Measurements from ENCODE around the gene HNF1A. TPM values are rescaled to one million over a fixed set of nuclear protein-coding genes. Genes with fewer than 3 reads are reported as not detected.

Gene HNF1A
- total RNA-seq, 2 donors from 2014 or later, result 0.24 to 0.42 TPM

DNA sequence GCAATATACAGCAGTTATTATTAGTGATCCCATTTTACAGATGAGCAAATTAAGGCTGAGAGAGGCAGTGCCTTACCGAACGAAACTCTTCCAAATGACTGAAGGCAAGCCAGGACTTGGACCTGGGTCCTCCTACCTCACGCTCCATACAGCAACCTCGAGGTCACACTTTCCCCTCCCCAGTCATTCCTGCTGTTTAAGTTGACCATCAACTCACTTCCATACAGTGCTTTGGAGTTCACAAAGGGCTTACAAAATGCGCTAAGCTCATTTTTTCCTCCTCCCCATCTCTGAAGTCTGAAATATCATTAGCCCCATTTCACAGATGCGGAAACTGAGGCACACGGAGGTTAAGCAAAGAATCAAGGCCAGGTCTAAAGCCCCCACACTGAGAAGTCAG, 4.3 kb downstream of the HNF1A start:
- H3K4me1 ChIP-seq (ENCODE audit: control insufficient read depth, insufficient read depth, low read length), result no peaks in the 10 kb centered on the region
- Mint-ChIP-seq H3K36me3 (ENCODE audit: low read depth) (no peaks in the 10 kb centered on the region), H3K4me1 (peaks cover 33% of the 10 kb centered on the region), H3K27me3 (ENCODE audit: insufficient read depth) (no peaks in the 10 kb centered on the region), H3K4me3 (no peak overlapping the region), H3K27ac (no peak overlapping the region), H3K9me3 (no peaks in the 10 kb centered on the region)
- H3K4me3 ChIP-seq (ENCODE audit: low read length), result no peak overlapping the region
- H3K27ac ChIP-seq (ENCODE audit: low read depth, low read length), result no peak overlapping the region
- TF ChIP-seq CTCF (conservative IDR thresholded peaks at IDR 0.05), result no peak
- H3K27me3 ChIP-seq (ENCODE audit: control insufficient read depth, insufficient read depth, low read length, poor library complexity, severe bottlenecking), result no peaks in the 10 kb centered on the region
- no peaks in the 10 kb centered on the region for H3K9me3 ChIP-seq (ENCODE audit: control insufficient read depth, low read length)
- 84 to 91% methylated on average over 5 to 7 of the region's 7 CpGs for WGBS, 2 experiments (ENCODE audit: insufficient coverage in 1 of 2, insufficient read length in 1 of 2)
- DNase-seq, result no peak
- no peak overlapping the region for H3K9ac ChIP-seq (ENCODE audit: extremely low read depth, low read length, poor library complexity, severe bottlenecking)
- no peaks in the 10 kb centered on the region for H3K36me3 ChIP-seq (ENCODE audit: control insufficient read depth, insufficient read depth, low read length)

DNA sequence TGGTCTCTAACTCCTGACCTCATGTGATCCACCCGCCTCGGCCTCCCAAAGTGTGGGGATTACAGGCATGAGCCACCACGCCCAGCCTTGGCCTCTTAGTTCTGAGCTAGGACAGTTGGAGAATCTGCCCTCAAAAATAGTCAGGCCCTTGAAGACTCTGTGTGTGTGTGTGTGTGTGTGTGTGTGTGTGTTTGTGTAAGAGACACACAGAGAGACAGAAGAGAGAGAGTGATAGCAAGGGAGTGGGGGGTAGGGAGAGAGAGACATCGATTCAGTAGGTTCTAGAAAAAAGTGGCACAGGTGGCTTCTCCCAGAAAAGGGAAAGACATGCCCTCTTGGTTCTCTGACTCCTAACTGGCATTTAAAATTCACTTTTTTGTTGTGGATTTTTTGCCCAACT, 5.4 kb downstream of the HNF1A start:
- no peak overlapping the region for H3K4me3 ChIP-seq (ENCODE audit: low read length)
- TF ChIP-seq CTCF (conservative IDR thresholded peaks at IDR 0.05), result no peak
- Mint-ChIP-seq H3K27me3 (ENCODE audit: insufficient read depth) (no peaks in the 10 kb centered on the region), H3K4me1 (peaks cover 33% of the 10 kb centered on the region), H3K4me3 (peak overlapping the region; percentile 22), H3K27ac (peak overlapping the region; percentile 84), H3K9me3 (no peaks in the 10 kb centered on the region), H3K36me3 (ENCODE audit: low read depth) (no peaks in the 10 kb centered on the region)
- H3K4me1 ChIP-seq (ENCODE audit: control insufficient read depth, insufficient read depth, low read length), result no peaks in the 10 kb centered on the region
- H3K27ac ChIP-seq (ENCODE audit: low read depth, low read length), result peak overlapping the region; percentile 19
- no peak overlapping the region for H3K9ac ChIP-seq (ENCODE audit: extremely low read depth, low read length, poor library complexity, severe bottlenecking)
- H3K9me3 ChIP-seq (ENCODE audit: control insufficient read depth, low read length), result no peaks in the 10 kb centered on the region
- no peaks in the 10 kb centered on the region for H3K36me3 ChIP-seq (ENCODE audit: control insufficient read depth, insufficient read depth, low read length)
- 84 to 94% methylated on average over 4 of the region's 4 CpGs for whole genome bisulfite sequencing, 2 experiments (ENCODE audit: insufficient coverage in 1 of 2, insufficient read length in 1 of 2)
- DNase-seq, result no peak
- H3K27me3 ChIP-seq (ENCODE audit: control insufficient read depth, insufficient read depth, low read length, poor library complexity, severe bottlenecking), result no peaks in the 10 kb centered on the region

DNA sequence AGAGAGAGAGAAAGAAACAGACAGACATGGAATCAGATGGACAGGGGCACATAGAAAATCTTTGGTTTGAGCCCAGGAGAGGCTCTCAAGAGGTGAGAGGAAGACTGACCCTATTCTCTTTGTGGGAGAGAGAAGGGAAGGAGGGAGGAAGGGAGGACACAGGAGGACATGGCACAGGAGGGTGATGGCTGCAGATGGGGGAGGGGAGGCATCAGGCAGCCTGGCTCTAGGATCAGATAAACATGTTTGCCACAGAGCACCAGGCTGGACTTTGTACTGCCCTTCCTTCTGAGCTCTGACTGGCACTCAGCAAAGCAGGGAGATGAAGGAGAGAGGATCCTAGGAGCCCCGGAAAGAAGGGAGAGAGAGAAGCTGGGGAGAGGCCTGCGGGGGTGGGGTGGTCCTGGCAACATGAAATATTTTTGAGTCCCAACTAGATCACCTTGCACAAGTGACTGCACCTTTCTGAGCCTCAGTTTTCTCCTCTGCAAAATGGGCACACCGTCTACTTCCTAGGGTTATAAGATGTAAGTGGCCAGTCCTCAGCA, 6.1 kb downstream of the HNF1A start:
- no peak overlapping the region for H3K4me3 ChIP-seq (ENCODE audit: low read length)
- Mint-ChIP-seq H3K4me3 (peak overlapping the region; percentile 22), H3K36me3 (ENCODE audit: low read depth) (no peaks in the 10 kb centered on the region), H3K9me3 (no peaks in the 10 kb centered on the region), H3K27ac (peak overlapping the region; percentile 84), H3K4me1 (peaks cover 33% of the 10 kb centered on the region), H3K27me3 (ENCODE audit: insufficient read depth) (no peaks in the 10 kb centered on the region)
- H3K27ac ChIP-seq (ENCODE audit: low read depth, low read length), result peak overlapping the region; percentile 19
- 85 to 100% methylated on average over 2 to 3 of the region's 3 CpGs for WGBS, 2 experiments (ENCODE audit: insufficient coverage in 1 of 2, insufficient read length in 1 of 2)
- no peaks in the 10 kb centered on the region for H3K4me1 ChIP-seq (ENCODE audit: control insufficient read depth, insufficient read depth, low read length)
- H3K9me3 ChIP-seq (ENCODE audit: control insufficient read depth, low read length), result no peaks in the 10 kb centered on the region
- H3K9ac ChIP-seq (ENCODE audit: extremely low read depth, low read length, poor library complexity, severe bottlenecking), result no peak overlapping the region
- TF ChIP-seq CTCF (conservative IDR thresholded peaks at IDR 0.05), result no peak
- H3K27me3 ChIP-seq (ENCODE audit: control insufficient read depth, insufficient read depth, low read length, poor library complexity, severe bottlenecking), result no peaks in the 10 kb centered on the region
- DNase-seq, result no peak
- H3K36me3 ChIP-seq (ENCODE audit: control insufficient read depth, insufficient read depth, low read length), result no peaks in the 10 kb centered on the region

All from endodermal cell (in vitro differentiated cells).